ENCODE data around the gene HTR4. TPM values are rescaled to one million over a fixed set of nuclear protein-coding genes. Genes with fewer than 3 reads are reported as not detected.

HTR4 gene
- total RNA-seq, 1 experiment from 2014 or later = not detected

GRCh38 chr5:148556835-148557234 is 97.5 kb downstream of the HTR4 start:
- H3K27me3 Mint-ChIP-seq (ENCODE audit: low read depth) = no peaks in the 10 kb centered on the region
- H3K27ac Mint-ChIP-seq = no peak overlapping the region
- no peak overlapping the region for H3K4me3 Mint-ChIP-seq
- no peak overlapping the region for H3K23ac ChIP-seq (ENCODE audit: insufficient read length, low read depth, low read length)
- H3K4me1 Mint-ChIP-seq = peaks cover 17% of the 10 kb centered on the region in 2 experiments
- no peak overlapping the region for H2BK5ac ChIP-seq (ENCODE audit: insufficient read length, low read length)
- no peak overlapping the region for H2AK5ac ChIP-seq (ENCODE audit: insufficient read length, low read length)
- no peaks in the 10 kb centered on the region for H3K79me2 ChIP-seq (ENCODE audit: insufficient read depth, low read length)
- no peak overlapping the region for H2BK12ac ChIP-seq (ENCODE audit: insufficient read length, low read depth, low read length)
- no peak overlapping the region for H2BK120ac ChIP-seq (ENCODE audit: low read depth, low read length, poor library complexity, severe bottlenecking)
- no peak overlapping the region for H3K4ac ChIP-seq (ENCODE audit: low read depth, low read length)
- H3K56ac ChIP-seq (ENCODE audit: insufficient read length, low read depth, low read length) = no peak overlapping the region
- no peaks in the 10 kb centered on the region for H3K27me3 ChIP-seq (ENCODE audit: insufficient read depth, low read length)
- no peak for TF ChIP-seq CTCF (conservative IDR thresholded peaks at IDR 0.05)
- no peaks in the 10 kb centered on the region for H3K9me3 ChIP-seq (ENCODE audit: control insufficient read depth, low read depth, low read length)
- H3K4me1 ChIP-seq (ENCODE audit: insufficient read depth, low read length) = peaks cover 7% of the 10 kb centered on the region; the same call in 1 of the 2 replicates
- H4K91ac ChIP-seq (ENCODE audit: insufficient read length, low read depth, low read length) = no peak overlapping the region
- H2BK15ac ChIP-seq (ENCODE audit: low read depth, low read length) = no peak overlapping the region
- no peak overlapping the region for H3K4me2 ChIP-seq (ENCODE audit: insufficient read depth, insufficient read length, low read length)
- no peaks in the 10 kb centered on the region for H4K20me1 ChIP-seq (ENCODE audit: control insufficient read depth, insufficient read depth, insufficient read length)
- no peak overlapping the region for H3K14ac ChIP-seq (ENCODE audit: insufficient read depth, low read length)
- no peak overlapping the region for H4K5ac ChIP-seq (ENCODE audit: insufficient read length, low read depth, low read length)
- no peaks in the 10 kb centered on the region for H3K79me1 ChIP-seq (ENCODE audit: insufficient read depth, low read depth, low read length, poor library complexity, severe bottlenecking)
- WGBS (ENCODE audit: extremely low coverage, insufficient read length, low lambda C conversion rate) = no CpG with 5 or more reads among the region's 2 CpGs
- no peaks in the 10 kb centered on the region; a peak in 1 of 5 replicates for H3K9me3 Mint-ChIP-seq
- DNase-seq = no peak
- H3K36me3 Mint-ChIP-seq (ENCODE audit: insufficient read depth in 1 of 3, low read depth in 3 of 3) = no peaks in the 10 kb centered on the region
- no peak overlapping the region for H3K9ac ChIP-seq (ENCODE audit: extremely low read depth, insufficient read length, low read length)
- no peak overlapping the region for H2BK20ac ChIP-seq (ENCODE audit: low read depth, low read length, poor library complexity, severe bottlenecking)
- H3K27ac ChIP-seq (ENCODE audit: insufficient read length, low read depth, low read length) = no peak overlapping the region
- no peak overlapping the region for H2AFZ ChIP-seq (ENCODE audit: low read length)
- no peak overlapping the region for H4K8ac ChIP-seq (replicated peaks; ENCODE audit: insufficient read length, low read depth, low read length)
- no peak overlapping the region for H3K18ac ChIP-seq (ENCODE audit: insufficient read length, low read depth, low read length)
- H3K23me2 ChIP-seq (ENCODE audit: insufficient read length, low read depth, low read length, poor library complexity, severe bottlenecking) = no peaks in the 10 kb centered on the region
- no peak overlapping the region for H3T11ph ChIP-seq (ENCODE audit: low read length)
